Endodermal cell (in vitro differentiated cells): ENCODE results near the gene SLC45A1. TPM values are rescaled to one million over a fixed set of nuclear protein-coding genes. Genes with fewer than 3 reads are reported as not detected.
A peak's percentile ranks its signal among the peaks of the same experiment; 100 is the strongest.

Experiments
- DNase-seq: peaks from one replicate; pipeline ENCODE4 v3.0.0-alpha.2; 2017
- H3K27ac ChIP-seq: 2 replicates; pipeline ENCODE4 v1.5.1; 2013; ENCODE audit warnings: mild to moderate bottlenecking, low read depth, low read length, moderate library complexity
- H3K27me3 ChIP-seq: 2 replicates; pipeline ENCODE4 v1.6.1; 2013; ENCODE audit warnings: mild to moderate bottlenecking, low read length, moderate library complexity; ENCODE audit not compliant: insufficient read depth, control insufficient read depth, poor library complexity, severe bottlenecking
- H3K36me3 ChIP-seq: 2 replicates; pipeline ENCODE4 v1.7.0; 2013; ENCODE audit warnings: mild to moderate bottlenecking, low read length, moderate library complexity; ENCODE audit not compliant: control insufficient read depth, insufficient read depth
- H3K4me1 ChIP-seq: one replicate; pipeline ENCODE4 v1.7.0; 2013; ENCODE audit warnings: low read length; ENCODE audit not compliant: control insufficient read depth, insufficient read depth
- H3K4me3 ChIP-seq: 2 replicates; pipeline ENCODE4 v1.5.1; 2013; ENCODE audit warnings: mild to moderate bottlenecking, low read length, moderate library complexity
- H3K9ac ChIP-seq: 2 replicates; pipeline ENCODE4 v1.6.1; 2013; ENCODE audit warnings: mild to moderate bottlenecking, low read length, moderate library complexity; ENCODE audit not compliant: poor library complexity, severe bottlenecking; ENCODE audit errors: extremely low read depth
- H3K9me3 ChIP-seq: 2 replicates; pipeline ENCODE4 v1.6.1; 2013; ENCODE audit warnings: mild to moderate bottlenecking, low read length, moderate library complexity; ENCODE audit not compliant: control insufficient read depth
- H3K27ac Mint-ChIP-seq: 2 replicates; pipeline ENCODE4 v1.8.0; 2020; ENCODE audit warnings: mixed read lengths
- H3K27me3 Mint-ChIP-seq: 2 replicates; pipeline ENCODE4 v1.8.0; 2021; ENCODE audit warnings: mild to moderate bottlenecking, mixed read lengths; ENCODE audit not compliant: insufficient read depth
- H3K36me3 Mint-ChIP-seq: 2 replicates; pipeline ENCODE4 v1.8.0; 2020; ENCODE audit warnings: low read depth, mixed read lengths
- H3K4me1 Mint-ChIP-seq: 2 replicates; pipeline ENCODE4 v1.8.0; 2020; ENCODE audit warnings: mixed read lengths
- H3K4me3 Mint-ChIP-seq: 2 replicates; pipeline ENCODE4 v1.8.0; 2020; ENCODE audit warnings: mild to moderate bottlenecking, moderate library complexity, mixed read lengths
- H3K9me3 Mint-ChIP-seq: 2 replicates; pipeline ENCODE4 v1.8.0; 2020; ENCODE audit warnings: mild to moderate bottlenecking, mixed read lengths
- WGBS, 2 experiments: methylation state at CpG; one replicate each; pipeline versions ENCODE4 v1.1.5 to v1.1.7; 2013; ENCODE audit warnings: missing lambda C conversion rate in 2 of 2, mixed read lengths in 1 of 2; ENCODE audit not compliant: insufficient coverage in 1 of 2, insufficient read length in 1 of 2; 5-methylcytosine and 5-hydroxymethylcytosine counted together
- total RNA-seq, 2 donors: library from RNA; stranded (reverse); fragmentation: NEBNext Ultra II Directional in 1 of 2; extraction: Animal tissue kit (Norgen Biotek cat#: 25700) in 1 of 2; gene quantifications; 2 replicates in 1 of 2; 3 replicates in 1 of 2; pipeline ENCODE4 v1.2.1, GENCODE V29; 2021
- TF ChIP-seq, protein P1 (sequence below): fragments of 200-600 bp; sonication (generic); conservative IDR thresholded peaks from 2 replicates; pipeline ENCODE4 v1.5.0; 2021; ENCODE audit warnings: antibody characterized with exemption, mild to moderate bottlenecking

Gene SLC45A1
- total RNA-seq, 2 donors from 2014 or later: 0.42 TPM; not detected in 1

DNA sequence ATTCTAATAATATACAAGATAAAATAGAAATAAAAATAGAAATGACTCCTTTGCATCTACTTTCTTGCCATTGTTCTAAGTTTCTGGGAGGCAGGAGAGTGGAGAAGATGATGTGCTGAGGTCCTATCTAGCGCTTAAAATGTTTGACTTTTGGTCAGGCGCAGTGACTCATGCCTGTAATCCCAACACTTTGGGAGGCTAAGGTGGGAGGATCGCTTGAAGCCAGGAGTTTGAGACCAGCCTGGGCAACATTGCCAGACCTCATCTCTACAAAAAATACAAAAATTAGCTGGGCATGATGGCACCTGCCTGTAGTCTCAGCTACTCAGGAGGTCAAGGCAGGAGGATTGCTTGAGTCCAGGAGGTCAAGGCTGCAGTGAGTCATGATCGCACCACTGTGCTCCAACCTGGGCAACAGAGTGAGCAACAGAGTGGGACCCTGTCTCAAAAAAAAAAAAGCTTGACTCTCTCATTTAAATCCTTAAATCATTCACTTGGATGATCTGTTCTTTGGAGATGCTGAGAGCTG, 24.2 kb upstream of the SLC45A1 start:
- WGBS, 2 experiments: 97 to 100% methylated on average over 3 to 4 of the region's 4 CpGs
- Histone ChIP-seq H3K4me3 (no peak overlapping the region), H3K27ac (no peak overlapping the region), H3K9me3 (no peaks in the 10 kb centered on the region), H3K36me3 (no peaks in the 10 kb centered on the region), H3K9ac (no peak overlapping the region), H3K27me3 (peaks cover 11% of the 10 kb centered on the region), H3K4me1 (no peaks in the 10 kb centered on the region)
- no peak overlapping the region for H3K4me3 Mint-ChIP-seq
- peak; percentile 13 for DNase-seq
- TF ChIP-seq, protein P1, sequence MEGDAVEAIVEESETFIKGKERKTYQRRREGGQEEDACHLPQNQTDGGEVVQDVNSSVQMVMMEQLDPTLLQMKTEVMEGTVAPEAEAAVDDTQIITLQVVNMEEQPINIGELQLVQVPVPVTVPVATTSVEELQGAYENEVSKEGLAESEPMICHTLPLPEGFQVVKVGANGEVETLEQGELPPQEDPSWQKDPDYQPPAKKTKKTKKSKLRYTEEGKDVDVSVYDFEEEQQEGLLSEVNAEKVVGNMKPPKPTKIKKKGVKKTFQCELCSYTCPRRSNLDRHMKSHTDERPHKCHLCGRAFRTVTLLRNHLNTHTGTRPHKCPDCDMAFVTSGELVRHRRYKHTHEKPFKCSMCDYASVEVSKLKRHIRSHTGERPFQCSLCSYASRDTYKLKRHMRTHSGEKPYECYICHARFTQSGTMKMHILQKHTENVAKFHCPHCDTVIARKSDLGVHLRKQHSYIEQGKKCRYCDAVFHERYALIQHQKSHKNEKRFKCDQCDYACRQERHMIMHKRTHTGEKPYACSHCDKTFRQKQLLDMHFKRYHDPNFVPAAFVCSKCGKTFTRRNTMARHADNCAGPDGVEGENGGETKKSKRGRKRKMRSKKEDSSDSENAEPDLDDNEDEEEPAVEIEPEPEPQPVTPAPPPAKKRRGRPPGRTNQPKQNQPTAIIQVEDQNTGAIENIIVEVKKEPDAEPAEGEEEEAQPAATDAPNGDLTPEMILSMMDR: no peak
- no peak overlapping the region for H3K27ac Mint-ChIP-seq
- H3K4me1 Mint-ChIP-seq: peaks cover 3% of the 10 kb centered on the region
- H3K36me3 Mint-ChIP-seq: no peaks in the 10 kb centered on the region
- H3K27me3 Mint-ChIP-seq: peaks cover 18% of the 10 kb centered on the region
- H3K9me3 Mint-ChIP-seq: peaks cover 2% of the 10 kb centered on the region

DNA sequence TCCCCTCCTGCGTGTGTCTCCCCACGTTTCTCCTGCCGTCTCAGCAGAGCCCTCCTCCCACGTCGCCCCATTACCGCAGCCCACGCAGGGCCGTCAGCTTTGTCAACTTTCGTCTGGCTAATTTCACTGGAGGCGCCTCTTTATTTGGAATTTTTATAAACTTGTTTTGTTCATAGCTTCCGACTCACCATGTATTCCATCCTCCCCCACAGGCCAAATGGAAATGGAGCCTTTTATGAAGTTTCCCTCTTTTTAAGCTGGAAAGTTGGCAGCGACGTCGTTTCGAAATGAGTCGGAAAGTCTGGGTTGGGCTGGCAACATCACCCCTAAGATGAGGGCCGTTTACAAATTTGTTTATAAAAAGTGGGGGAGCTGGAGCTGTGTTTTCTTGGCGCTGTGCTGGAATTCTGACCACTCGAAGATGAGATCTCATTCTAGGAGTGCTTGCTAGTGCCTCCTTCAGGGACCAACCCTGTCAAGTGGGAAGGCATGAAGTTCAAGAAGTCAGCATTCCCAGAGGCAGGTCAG, 23.7 kb upstream of the SLC45A1 start:
- Mint-ChIP-seq H3K4me3 (no peak overlapping the region), H3K9me3 (peaks cover 2% of the 10 kb centered on the region), H3K27ac (no peak overlapping the region), H3K27me3 (peaks cover 18% of the 10 kb centered on the region), H3K36me3 (no peaks in the 10 kb centered on the region), H3K4me1 (peaks cover 3% of the 10 kb centered on the region)
- TF ChIP-seq, protein P1: no peak
- Histone ChIP-seq H3K9ac (no peak overlapping the region), H3K4me1 (no peaks in the 10 kb centered on the region), H3K36me3 (no peaks in the 10 kb centered on the region), H3K27me3 (peaks cover 11% of the 10 kb centered on the region), H3K27ac (no peak overlapping the region), H3K9me3 (no peaks in the 10 kb centered on the region), H3K4me3 (no peak overlapping the region)
- WGBS, 2 experiments: 92 to 96% methylated on average over 15 to 19 of the region's 19 CpGs
- DNase-seq: peak; percentile 24

DNA sequence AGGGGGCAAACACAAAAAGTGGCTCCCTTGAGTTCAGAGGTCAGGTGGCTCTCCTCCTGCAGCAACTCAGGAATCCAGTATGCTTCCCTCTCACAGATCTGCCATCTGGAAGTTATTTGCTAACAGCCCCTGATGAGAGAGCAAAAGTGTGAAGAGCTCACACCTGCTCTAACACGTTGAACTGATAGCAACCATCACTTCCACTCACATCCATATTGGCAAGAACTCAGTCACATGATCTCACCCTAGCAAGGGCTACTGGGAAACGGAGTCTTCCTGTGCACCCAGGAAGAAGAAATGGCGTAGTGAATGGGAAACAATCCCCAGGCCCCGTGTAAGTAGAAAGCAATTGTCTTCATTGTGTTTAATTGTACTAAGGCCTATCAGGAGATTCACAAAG, 20.7 kb upstream of the SLC45A1 start:
- peaks cover 2% of the 10 kb centered on the region for H3K9me3 Mint-ChIP-seq
- no peak overlapping the region for H3K4me3 Mint-ChIP-seq
- H3K9me3 ChIP-seq: no peaks in the 10 kb centered on the region
- no peaks in the 10 kb centered on the region for H3K36me3 ChIP-seq
- no peak overlapping the region for H3K27ac Mint-ChIP-seq
- H3K4me1 Mint-ChIP-seq: peaks cover 10% of the 10 kb centered on the region
- H3K4me3 ChIP-seq: peak overlapping the region; percentile 9
- 83 to 94% methylated on average over 3 to 4 of the region's 4 CpGs for WGBS, 2 experiments
- peaks cover 11% of the 10 kb centered on the region for H3K27me3 ChIP-seq
- H3K27ac ChIP-seq: no peak overlapping the region
- DNase-seq: peak; percentile 49
- no peaks in the 10 kb centered on the region for H3K4me1 ChIP-seq
- peaks cover 18% of the 10 kb centered on the region for H3K27me3 Mint-ChIP-seq
- no peak overlapping the region for H3K9ac ChIP-seq
- H3K36me3 Mint-ChIP-seq: no peaks in the 10 kb centered on the region
- TF ChIP-seq, protein P1: no peak
